GM10248 (cell line): ENCODE results near the gene CDCA4.

ENCODE experiments used
- CTCF ChIA-PET: fragments of 300-600 bp; sonication (Branson Sonifier 250); formaldehyde crosslinking; extraction: SDS; loops from one replicate; lab custom pipeline; 2021; ENCODE audit warnings: antibody characterized with exemption; lab: Yijun Ruan, JAX
- POLR2A ChIA-PET: fragments of 350-650 bp; sonication (Branson Sonifier 250); formaldehyde crosslinking; extraction: SDS; loops from one replicate; lab custom pipeline; 2020; ENCODE audit warnings: antibody characterized with exemption; lab: Yijun Ruan, JAX
- DNase-seq: peaks from one replicate; pipeline ENCODE4 v3.0.0; 2012; ENCODE audit errors: extremely low spot score
- CTCF ChIP-seq: IDR thresholded peaks from 2 replicates; pipeline ENCODE4 v1.5.1; 2012; ENCODE audit warnings: mild to moderate bottlenecking, low read depth; ENCODE audit errors: extremely low read depth, missing control alignments, control extremely low read depth

The CDCA4 gene

GRCh38 chr14:104996032-104996431 is 24.9 kb downstream of the CDCA4 start:
- CTCF ChIA-PET = interaction anchor here (0.8 to 1.3 kb wide), 2 partner anchors 8 to 10 kb away, joined by 3 read pairs; no protein-coding TSS in a partner anchor
- no peak for TF ChIP-seq CTCF
- DNase-seq = no peak
- POLR2A ChIA-PET = no interaction called here

DNA sequence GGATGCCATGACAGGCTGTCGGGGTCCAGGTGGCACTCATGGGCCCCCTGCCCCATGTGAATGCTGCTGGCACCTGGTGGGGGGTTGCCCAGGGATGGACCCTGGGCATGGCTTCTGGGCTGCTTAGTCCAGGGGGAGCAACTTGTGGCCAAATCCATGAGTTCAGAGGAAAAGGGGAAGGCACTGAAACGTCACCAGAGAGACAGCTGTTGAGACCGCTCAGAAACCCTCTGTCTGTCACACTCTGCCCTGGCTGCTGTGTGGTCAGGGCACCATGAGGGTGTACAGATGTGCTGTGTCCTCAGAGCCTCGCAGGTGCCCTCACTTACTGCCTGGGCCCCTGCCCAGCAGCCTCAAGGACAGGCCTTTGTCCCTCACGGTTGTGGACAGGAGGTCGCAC is 25.9 kb downstream of the CDCA4 start:
- DNase-seq = no peak
- TF ChIP-seq CTCF = no peak
- CTCF ChIA-PET = interaction anchor here (1.3 to 2.8 kb wide), 2 partner anchors 9 to 51 kb away, joined by 3 to 9 read pairs; no protein-coding TSS in a partner anchor
- POLR2A ChIA-PET = interaction anchor here (0.7 kb wide), 1 partner anchor 17 kb away, joined by 4 read pairs; no protein-coding TSS in a partner anchor

DNA sequence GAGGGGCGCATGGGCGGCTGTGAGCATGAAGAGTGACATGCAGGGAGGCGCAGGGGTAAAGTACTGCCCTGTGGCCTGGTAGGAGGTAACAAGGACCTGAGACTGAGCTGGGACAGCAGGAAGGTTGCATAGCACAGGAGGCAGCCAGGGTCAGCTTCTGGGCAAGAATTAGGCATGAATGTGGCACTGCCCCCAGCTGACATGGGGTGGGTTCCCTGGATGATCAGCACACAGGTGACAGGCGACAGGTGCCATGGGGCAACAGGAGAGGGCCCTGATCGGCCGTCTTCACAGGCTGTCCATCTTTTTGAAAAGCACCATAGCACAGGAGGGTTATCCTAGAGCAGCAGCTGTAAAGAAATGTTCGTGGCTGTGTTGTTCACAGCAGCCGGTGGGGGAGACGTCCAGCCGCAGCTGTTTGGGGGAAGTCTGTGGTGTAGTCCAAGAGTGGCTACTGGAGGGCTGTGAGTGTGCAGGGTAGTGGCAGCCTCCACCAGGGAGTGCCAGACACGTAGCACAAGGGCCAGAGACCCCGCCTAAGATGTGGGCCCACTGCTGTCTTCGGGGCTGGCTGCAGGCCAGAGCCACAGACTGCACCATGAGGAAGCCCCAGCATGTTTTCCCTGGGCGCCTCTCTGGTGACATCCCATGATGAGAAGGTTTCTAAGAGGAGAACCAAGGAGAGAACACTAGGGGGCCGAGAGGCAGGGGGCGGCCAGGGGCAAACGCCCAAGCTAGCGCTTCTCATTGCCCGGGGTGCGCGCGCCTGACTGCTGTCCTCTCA is 26.9 kb downstream of the CDCA4 start:
- TF ChIP-seq CTCF = no peak
- ChIA-PET CTCF (interaction anchor here (0.8 to 2.8 kb wide), 4 partner anchors 21 to 64 kb away, joined by 3 to 9 read pairs (median 4); no protein-coding TSS in a partner anchor), POLR2A (interaction anchor here (0.7 kb wide), 1 partner anchor 18 kb away, joined by 4 read pairs; no protein-coding TSS in a partner anchor)
- no peak for DNase-seq

DNA sequence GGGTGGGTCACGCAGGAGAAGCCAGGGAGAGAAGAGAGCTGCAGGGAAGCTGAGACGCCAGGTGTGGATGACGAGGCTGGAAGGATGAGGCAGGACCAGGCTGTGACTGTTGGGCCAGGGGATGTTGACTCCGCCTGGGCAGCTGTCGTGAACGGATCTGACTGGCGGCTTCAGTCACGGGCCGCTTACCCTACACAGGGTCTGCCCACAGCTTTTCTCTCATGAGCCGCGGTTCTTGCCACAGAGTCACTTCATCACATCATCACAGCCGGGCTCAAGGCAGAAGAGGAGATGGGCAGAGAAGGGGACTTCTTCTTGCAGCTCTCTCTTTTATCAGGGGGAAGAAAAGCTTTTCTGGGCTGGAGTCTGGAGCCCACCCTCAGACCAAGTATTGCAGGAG is 27.6 kb downstream of the CDCA4 start:
- ChIA-PET CTCF (interaction anchor here (0.8 to 2.8 kb wide), 3 partner anchors 27 to 65 kb away, joined by 3 to 9 read pairs (median 4); no protein-coding TSS in a partner anchor), POLR2A (no interaction called here)
- no peak for TF ChIP-seq CTCF
- DNase-seq = no peak

DNA sequence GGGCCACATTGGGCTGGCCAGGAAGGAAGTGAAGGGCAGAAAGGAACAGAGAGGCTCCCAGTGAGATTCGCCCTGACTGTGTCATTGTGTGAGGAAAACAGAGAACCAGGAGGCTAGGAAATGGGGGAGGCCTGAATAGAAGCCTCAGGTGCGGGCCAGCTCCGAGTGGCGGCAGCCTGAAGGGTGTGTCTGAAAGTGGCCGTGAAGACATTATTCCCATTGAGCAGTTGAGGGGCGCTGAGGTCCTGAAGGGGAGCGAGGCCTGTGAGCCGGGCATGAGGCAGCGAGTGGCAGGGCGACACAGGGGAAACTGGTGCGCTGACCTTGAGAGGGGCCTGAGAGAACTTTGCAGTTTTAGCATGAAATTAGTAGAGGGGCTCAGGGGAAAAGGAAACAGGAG is 28.4 kb downstream of the CDCA4 start:
- POLR2A ChIA-PET = no interaction called here
- CTCF ChIA-PET = interaction anchor here (2.8 kb wide), 1 partner anchor 53 kb away, joined by 9 read pairs; no protein-coding TSS in a partner anchor
- no peak for TF ChIP-seq CTCF
- no peak for DNase-seq

- DNase-seq = no peak
Observed at GRCh38 chr14:104991896-104992230, 29.0 kb downstream of the CDCA4 start.

More at GRCh38 chr14:104991896-104992230, 29.0 kb downstream of the CDCA4 start:
- ChIA-PET CTCF (no interaction called here), POLR2A (no interaction called here)
- no peak for TF ChIP-seq CTCF
